GM21390 (cell line): ENCODE data around the gene DSCAML1.

Experiments used
- ATAC-seq: cut with Tn5 transposase; IDR thresholded peaks from one replicate; pipeline ENCODE4 v1.9.1; 2021; ENCODE audit not compliant: unreplicated experiment

Gene DSCAML1

GRCh38 chr11:117642835-117643234, 154.2 kb downstream of the DSCAML1 start:
- no peak for ATAC-seq

DNA sequence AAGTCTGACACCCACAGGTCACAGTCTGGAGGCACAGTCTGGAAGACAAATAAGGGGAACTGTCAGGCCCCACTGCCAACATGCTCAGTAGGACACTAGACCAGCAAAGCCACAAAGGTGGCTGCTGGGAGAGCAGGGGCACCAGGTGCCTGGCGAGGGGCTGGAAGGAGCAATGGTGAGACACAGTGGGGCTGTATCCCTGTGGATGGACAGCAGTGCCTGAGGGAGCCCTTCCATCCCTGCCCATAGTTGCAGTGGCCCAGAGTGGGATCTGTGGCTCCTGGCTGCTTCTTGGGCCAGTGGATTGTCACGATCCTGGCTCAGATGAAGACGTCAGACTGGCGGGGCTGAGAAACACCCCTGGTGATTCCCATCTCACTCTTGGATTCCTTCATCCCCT, 154.6 kb downstream of the DSCAML1 start:
- ATAC-seq, result no peak

DNA sequence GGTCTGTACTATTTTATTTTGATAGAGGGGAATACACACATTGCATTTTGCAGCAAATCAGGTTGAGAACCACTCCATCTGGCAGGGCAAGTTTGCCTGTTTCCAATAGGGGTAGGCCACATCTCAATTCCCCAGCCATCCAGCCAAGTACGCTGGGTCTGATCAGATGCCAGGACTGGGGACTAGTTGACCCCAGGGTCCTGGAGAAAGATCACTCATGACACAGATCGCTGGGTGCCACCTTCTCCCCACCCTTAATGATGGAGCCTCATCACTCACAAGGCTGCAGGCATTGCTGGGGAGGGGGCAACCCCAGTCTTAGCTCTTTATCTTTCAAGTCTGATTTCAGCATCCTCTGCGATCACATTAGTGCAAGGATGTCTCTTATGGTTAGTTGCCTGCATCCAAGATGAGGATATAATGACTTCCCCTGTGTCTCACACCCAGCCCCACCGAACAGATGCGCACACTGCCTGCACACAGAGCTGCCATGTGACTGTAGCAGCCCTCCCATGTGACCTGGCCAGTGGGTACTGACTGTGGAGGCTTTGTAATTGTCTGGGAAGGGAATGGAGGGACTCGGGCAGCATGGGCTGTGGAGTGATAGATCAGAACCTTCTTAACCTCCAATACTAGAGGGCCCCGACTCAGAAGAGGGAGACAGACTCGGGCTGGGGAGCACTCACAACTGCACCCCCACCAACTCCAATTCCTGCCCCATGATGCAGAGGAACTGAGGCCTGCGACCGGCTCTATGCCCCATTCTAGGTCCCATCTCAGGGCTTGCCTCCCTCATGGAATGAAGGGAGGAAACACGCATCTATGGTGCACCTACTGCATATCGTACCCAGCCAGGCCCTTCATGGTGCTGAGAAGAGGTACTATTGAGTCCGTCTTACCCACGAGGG, 155.8 kb downstream of the DSCAML1 start:
- ATAC-seq, result no peak

DNA sequence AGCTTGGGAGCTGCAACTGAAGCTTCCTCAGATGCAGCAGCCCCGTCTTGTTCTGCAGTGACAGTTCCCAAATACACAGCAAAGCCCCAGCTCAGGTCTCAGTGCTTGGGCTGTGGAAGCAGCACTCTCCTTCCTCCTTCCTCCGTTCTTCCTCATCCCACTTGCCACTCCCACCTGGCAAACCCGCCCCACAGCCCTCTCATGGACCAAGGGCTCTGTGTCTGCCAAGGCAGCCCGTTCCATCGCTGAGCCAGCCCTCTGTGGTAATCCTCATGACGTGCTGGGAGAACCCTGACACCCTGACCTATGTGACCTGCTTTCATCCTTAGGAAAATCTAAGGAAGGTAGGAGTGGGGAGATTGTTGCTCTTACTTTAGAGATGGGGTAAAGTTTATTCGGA, 157.0 kb downstream of the DSCAML1 start:
- no peak for ATAC-seq

GRCh38 chr11:117639601-117640000, 157.4 kb downstream of the DSCAML1 start:
- no peak for ATAC-seq

DNA sequence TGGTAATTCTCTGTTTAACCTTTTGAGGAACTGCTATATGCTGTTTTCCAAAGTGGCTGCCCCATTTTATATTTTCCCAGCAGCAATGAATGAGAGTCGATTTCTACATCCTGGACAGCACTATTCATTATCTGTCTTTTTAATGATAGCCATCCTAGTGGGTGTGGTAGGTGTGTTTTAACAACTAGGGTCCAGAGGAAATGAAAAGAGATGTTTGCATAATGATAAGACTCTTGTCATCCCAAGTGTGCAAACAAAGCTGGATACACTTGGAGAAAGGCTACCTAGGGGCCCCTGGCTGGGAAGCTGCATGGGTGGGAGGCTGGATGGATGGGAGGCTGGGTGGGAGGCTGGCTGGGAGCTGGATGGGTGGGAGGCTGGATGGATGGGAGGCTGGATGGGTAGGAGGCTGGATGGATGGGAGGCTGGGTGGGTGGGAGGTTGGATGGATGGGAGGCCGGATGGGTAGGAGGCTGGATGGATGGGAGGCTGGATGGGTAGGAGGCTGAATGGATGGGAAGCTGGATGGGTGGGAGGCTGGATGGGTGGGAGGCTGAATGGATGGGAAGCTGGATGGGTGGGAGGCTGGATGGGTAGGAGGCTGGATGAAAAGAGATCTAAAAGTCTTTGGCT, 158.0 kb downstream of the DSCAML1 start:
- ATAC-seq, result no peak

GRCh38 chr11:117634756-117635603, 162.0 kb downstream of the DSCAML1 start:
- ATAC-seq, result no peak

DNA sequence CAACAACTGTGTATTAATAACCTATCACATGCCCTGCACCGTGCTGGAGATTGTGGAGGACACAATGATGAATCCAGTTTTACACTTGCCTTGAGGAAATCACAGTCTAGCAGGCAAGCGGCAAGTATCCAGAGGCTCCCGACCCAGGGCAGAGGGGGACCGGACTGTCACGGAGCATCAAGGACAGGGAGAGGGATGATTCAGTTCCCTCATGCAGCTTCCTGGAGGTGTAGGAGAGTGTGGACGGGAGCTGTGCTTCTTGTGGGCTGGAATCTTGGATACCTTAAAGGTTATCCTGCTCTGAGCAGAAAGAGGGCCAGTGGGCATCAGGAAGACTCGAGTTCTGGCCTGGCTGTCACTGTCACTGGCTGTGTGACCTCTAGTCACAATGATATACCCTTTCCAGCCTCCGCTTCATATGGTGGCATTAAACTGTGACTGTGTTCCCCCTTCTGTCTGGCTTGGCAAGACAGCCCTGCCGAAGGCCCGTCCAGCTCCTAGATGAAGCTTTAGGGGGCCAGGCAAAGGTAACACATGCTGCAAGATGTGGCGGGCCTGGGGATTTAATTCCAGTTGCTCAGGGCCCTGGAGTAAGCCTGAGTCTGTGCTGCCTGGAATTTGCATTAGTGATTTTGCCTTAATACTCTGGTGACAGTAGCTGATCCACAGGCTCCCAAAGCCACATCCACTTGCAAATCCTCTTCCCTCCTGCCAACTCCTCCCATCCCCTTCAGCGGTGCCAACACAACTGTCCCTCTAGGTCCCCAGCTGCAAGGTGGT, 162.8 kb downstream of the DSCAML1 start:
- no peak for ATAC-seq

DNA sequence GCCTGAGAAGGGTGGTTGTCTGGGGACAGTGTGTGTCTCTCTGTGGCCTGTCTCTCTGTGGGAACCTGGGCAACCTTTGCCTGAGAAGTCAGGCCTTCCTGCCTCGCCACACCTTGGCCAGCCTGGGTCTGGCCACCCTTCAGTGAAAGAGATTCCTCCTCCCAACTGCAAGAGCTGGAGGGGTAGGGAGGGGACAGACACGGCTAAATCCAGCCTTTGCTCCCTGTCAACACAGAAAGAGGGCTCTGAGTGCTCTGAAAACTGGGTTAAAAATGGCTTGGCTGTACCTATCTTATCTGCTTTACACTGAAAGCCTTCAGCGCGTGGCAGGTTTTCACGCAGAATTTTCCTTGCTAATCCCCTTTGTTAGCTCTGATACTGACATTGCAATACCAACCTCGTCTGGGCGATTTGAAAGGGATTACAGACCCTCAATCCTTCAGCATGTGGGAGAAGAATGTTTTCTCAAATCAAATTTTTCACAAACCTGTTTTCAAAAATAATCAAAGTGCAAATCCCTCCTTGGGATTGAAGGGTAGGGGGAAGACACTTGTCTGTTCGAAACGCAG, 163.7 kb downstream of the DSCAML1 start:
- no peak for ATAC-seq

- ATAC-seq, result no peak
Measured at GRCh38 chr11:117632306-117632705, 164.7 kb downstream of the DSCAML1 start.

- ATAC-seq, result no peak
Measured at GRCh38 chr11:117631336-117632140, 165.5 kb downstream of the DSCAML1 start.

DNA sequence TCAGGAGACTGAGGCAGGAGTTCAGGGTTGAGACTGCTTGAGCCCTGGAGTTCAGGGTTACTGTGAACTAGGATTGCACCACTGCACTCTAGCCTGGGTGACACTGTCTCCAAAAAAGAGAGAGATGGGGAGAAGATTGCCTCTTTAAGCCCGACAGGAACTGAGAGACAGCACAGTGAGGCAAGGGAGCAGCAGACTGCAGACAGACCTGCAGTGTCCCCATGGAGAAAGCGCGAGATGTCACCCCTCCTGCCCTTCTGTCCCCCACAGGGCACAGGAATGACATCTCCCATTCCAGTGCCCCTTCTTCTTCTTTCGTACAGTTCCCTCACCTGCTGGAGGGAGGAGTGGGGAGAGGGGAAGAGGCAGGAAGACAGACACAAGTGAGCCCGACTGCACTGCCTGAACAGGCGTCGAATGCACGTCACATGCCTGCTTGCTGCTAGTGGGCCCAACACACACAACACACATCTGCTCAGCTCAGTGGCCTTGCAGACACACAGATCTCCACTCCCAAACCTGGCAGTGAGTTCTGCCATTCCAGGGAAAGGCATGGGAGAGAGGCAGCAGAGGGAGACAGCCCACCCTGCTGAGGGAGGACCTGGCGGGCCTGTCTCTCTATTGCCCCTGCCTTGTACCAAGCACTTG, 167.0 kb downstream of the DSCAML1 start:
- no peak for ATAC-seq

GRCh38 chr11:117629146-117629545, 167.9 kb downstream of the DSCAML1 start:
- ATAC-seq, result no peak

- no peak for ATAC-seq
Measured at GRCh38 chr11:117627259-117627658, 169.8 kb downstream of the DSCAML1 start.

- ATAC-seq, result no peak
Measured at GRCh38 chr11:117626576-117626975, 170.4 kb downstream of the DSCAML1 start.

DNA sequence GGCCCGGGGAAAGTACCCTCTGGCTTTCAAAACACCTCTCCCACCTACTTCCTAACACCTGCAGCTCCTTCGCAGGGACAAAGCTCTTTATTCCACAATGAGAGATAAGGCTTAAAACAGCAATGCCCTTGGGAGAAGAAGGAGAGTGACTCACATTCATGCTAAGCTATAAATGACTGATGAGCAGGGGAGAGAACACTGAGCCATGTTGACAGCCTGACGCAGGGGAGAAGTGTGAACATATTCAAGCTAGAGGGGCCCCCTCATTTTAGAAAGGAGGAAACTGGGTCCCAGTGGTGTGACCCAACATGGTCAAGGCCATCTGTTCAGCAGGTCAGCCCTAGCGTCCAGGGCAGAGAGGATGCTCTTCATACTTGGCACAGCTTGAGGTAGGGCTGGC, 171.8 kb downstream of the DSCAML1 start:
- ATAC-seq, result no peak

DNA sequence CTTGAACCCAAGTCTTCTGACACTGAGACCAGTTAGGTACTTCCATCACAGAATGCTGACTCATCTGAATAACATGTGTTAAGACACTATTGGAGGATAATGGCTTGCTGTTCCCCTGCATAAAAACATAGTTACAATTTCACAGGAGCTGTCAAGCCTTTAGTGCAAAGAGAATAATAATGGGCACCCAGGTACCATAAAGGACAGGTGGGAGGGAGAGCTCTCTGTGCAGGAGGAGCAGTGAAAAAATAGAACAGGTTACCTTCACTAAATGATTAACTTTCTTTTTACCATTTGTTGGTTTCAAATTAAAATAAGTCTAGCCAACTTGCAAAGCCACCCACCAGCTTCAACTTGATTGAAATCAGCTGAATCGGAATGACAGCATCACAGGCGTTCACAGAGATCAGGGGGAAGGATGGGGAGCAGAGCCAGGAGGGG, 173.2 kb downstream of the DSCAML1 start:
- ATAC-seq, result no peak

GRCh38 chr11:117621226-117621625, 175.8 kb downstream of the DSCAML1 start:
- ATAC-seq, result no peak

GRCh38 chr11:117620659-117621058, 176.4 kb downstream of the DSCAML1 start:
- ATAC-seq, result no peak
